HG02852 (cell line): ENCODE results near the gene ARPC4.
"Not testable (repeated sequence)": the region's sequence is repeated elsewhere in the genome, so short reads cannot be mapped to it uniquely, and the experiment has no call there.

Experiments
- ATAC-seq: cut with Tn5 transposase; IDR thresholded peaks from one replicate; pipeline ENCODE4 v1.9.1; 2021; ENCODE audit warnings: mild to moderate bottlenecking, moderate library complexity; ENCODE audit not compliant: unreplicated experiment

Gene ARPC4

DNA sequence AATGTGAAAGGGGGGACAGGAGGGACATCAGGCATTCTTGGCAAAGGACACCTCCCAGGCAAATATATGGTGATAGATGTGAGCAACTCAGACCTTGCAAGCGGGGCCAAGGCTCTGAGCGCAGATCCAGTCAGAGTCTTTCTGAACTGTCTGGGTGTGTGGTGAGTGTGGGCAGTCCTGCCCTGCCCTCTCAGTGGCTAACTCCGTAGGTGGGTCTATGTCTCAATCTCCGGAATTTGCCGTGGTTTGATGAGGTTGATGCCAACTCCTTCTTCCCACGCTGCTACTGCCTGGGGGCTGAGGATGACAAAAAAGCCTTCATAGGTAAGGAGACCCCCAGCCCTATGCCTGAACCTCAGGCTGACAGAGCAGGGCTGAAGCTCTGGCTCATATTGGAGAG lies 24.6 kb downstream of the ARPC4 start:
- no peak for ATAC-seq

DNA sequence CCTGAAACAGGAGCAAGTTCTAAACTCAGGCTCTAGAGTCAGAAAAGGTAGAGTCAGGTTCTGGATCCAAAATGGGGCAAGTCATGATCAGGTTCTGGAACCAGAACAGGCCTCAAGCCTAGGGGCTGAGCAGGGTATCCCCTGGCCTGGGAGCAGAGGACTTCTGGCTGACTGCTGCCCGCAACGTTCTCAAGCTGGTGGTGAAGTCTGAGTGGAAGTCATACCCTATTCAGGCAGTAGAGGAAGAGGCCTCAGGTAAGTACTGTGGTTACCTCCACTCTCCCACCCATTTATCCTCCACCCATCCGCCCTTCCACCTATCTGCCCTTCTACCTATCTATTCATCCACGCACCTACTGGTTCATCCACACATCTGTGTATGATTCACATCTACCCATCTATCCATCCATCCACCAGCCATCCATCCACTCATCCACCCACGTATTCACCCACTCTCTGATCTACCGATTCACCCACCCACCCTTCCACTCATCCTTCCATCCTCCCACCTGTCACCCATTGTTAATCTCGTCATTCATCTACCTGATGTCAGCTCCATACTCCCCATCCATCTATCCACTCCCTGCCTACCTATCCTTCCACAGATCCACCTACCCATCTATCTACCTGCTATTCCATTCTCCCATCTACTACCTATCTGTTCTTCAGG lies 25.9 kb downstream of the ARPC4 start:
- ATAC-seq, result no peak

DNA sequence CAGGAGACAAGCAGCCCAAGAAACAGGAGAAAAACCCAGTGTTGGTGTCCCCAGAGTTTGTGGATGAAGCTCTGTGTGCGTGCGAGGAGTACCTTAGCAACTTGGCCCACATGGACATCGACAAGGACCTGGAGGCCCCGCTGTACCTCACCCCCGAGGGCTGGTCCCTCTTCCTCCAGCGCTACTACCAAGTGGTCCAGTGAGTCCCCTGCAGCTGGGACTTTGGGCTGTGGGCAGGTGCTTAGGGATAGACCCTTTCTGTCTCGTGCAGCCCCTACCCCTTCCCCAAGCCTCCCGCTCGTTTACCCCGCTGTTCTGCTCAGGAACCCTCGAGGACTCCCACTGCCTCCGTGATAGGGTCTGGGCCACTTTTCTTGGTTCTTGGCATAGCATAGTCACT lies 27.7 kb downstream of the ARPC4 start:
- ATAC-seq, result no peak

DNA sequence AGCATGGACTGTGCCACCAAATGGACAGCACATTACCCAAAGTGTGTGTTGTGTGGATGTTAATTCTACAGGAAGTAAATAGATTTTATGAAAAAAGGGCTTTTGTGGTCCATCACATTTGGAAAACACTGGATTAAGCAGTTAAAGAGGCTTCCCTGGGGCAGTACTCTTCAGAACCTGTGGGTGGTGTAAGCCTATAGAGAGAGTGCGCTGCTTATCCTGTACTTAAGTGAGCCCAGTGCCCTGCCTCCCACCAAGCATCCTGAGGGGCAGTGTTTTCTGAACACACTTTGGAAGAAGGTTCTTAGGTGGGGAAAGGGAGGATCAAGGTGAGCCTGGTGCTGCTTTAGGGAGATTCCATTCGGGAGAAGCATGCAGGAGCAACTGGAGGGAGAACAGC lies 28.1 kb downstream of the ARPC4 start:
- ATAC-seq, result no peak

- no peak for ATAC-seq
Measured at GRCh38 chr3:9825451-9826040, 32.7 kb downstream of the ARPC4 start.

DNA sequence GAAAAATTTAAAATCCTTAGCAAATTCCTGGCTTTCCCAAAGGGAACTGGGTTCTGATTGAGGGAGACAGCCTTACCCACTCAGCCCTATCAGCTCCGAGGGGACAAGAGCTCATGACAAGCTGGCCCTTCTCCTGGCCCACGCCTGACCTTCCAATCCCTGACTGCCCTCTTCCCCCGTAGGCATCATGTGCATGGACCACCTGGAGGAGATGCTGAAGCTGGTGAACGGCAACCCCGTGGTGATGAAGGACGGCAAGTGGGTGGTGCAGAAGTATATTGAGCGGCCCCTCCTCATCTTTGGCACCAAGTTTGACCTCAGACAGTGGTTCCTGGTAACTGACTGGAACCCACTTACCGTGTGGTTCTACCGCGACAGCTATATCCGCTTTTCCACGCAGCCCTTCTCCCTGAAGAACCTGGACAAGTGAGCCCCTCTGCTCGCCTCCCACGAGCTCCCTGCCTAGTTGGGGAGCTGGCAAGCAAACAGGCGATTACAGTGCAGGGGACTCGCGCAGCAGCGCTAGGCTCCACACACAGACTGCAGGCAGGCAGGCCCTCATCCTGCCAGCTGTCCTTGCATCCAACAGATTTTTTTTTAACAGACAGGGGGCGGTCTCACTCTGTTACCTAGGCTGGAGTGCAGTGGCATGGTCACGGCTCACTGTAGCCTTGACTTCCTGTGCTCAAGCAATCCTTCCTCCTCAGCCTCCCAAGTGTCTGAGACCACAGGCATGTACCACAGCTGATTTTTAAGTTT lies 34.1 kb downstream of the ARPC4 start:
- no peak for ATAC-seq

DNA sequence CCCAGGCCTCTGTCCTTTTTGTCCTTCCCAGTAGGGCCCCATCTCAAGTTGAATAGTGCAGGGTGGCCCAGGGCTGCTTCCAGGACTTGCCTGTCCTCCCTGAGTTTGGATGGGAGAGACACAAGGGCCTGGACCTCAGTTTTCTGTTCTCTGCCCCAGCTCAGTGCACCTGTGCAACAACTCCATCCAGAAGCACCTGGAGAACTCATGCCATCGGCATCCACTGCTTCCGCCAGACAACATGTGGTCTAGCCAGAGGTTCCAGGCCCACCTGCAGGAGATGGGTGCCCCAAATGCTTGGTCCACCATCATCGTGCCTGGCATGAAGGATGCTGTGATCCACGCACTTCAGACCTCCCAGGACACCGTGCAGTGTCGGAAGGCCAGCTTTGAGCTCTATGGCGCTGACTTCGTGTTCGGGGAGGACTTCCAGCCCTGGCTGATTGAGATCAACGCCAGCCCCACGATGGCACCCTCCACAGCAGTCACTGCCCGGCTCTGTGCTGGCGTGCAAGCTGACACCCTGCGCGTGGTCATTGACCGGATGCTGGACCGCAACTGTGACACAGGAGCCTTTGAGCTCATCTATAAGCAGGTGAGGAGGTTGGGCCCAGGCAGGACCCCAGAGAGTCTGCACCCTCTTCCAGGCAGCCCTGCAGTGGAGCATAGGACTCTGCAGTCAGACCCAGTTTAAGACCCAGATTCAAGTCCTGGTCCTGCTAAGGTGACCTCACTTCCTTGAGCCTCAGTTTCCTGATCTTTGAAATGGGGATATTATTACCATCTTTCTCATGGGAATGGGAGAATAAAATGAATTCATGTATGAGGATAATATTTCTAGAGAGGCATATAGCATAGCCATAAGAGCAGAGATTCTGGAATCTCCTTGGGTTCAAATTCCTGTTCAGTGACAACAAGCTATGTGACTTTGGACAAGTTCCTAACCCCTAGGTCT lies 36.2 kb downstream of the ARPC4 start:
- ATAC-seq, result no peak

- no peak for ATAC-seq
Measured at GRCh38 chr3:9831253-9831652, 38.4 kb downstream of the ARPC4 start.

DNA sequence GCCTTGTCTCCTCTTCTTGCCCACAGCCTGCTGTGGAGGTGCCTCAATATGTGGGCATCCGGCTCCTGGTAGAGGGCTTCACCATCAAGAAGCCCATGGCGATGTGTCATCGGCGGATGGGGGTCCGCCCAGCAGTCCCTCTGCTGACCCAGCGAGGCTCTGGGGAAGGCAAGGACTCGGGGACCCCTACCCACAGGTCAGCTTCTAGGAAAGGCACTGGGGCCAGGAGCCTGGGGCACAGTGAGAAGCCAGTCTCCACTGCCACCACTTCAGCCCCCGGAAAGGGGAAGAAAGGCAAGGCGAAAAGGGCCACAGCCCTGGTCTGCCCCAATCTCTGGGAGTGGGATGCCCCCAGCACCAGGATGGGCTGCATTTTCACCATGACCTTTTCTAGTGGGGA lies 40.2 kb downstream of the ARPC4 start:
- ATAC-seq, result no peak

- ATAC-seq, result no peak
Measured at GRCh38 chr3:9834520-9835380, 41.9 kb downstream of the ARPC4 start.

DNA sequence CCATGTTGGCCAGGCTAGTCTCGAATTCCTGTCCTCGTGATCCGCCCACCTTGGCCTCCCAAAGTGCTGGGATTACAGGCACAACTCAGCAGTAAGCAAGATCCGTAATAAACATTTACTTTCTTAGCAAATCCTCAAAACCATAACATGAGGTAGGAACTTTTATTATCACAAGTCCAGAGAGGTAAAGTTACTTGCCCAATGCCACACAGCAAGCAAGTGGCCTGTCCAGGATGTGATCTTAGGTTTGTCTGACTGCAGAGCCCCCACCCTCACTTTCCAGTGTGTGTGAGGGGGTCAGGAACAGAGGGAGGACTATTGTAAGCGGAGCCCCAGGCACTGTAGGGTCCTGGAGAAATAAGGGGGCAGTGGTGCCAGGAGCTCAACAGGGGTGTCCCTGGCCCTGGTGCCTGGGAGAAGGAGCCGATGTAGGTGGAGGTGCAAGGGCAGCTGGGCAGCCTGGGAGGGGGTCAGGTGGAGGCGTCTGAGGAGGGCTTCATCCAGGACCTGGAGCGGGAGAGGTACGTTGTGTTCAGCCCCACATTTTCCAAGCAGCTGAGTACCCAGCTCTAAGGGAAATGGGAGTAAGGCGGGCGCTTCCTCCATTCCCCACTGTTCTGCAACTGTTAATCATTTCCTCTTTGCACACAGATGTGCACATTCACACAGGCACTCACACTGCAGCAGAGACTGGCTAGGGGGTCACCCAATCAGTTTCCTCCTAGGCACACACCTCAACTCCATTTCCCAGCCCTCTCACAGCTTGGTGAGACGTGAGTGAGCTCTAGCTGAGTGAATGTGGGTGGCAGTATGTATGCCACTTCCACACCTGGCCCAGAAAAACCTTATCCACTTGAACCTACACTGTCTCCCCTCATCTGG lies 45.1 kb downstream of the ARPC4 start:
- ATAC-seq, result no peak

GRCh38 chr3:9838856-9839255 lies 46.0 kb downstream of the ARPC4 start:
- no peak for ATAC-seq

- ATAC-seq, result no peak
Measured at GRCh38 chr3:9841015-9841414, 48.1 kb downstream of the ARPC4 start.

- peak; percentile 98 for ATAC-seq
Measured at GRCh38 chr3:9843715-9844438, 51.0 kb downstream of the ARPC4 start, which contains the start of gene RPUSD3. TSS of gene RPUSD3 (minus strand) at chr3:9844008. CDS start at chr3:9843990, 18 bp downstream.

DNA sequence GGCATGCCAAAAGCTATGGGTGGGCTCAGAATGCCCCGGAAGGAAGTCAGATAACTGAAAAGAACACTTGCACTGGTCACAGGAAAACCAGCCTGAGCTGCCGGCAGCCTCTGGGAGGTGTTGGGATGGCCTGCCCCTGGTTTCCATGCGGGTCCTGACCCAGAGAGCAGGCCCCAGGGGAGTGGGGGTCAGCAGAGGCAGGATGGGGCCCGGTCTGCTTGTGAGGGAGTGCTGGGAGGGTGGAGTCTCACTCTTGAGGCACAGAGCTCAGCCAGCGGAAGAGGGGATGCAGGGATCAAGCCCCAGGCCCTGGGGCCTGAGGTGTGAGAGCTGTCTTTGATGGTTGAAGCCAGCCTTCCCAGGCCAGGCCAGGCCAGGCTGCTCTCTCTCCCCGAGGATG lies 53.3 kb downstream of the ARPC4 start:
- no peak for ATAC-seq

DNA sequence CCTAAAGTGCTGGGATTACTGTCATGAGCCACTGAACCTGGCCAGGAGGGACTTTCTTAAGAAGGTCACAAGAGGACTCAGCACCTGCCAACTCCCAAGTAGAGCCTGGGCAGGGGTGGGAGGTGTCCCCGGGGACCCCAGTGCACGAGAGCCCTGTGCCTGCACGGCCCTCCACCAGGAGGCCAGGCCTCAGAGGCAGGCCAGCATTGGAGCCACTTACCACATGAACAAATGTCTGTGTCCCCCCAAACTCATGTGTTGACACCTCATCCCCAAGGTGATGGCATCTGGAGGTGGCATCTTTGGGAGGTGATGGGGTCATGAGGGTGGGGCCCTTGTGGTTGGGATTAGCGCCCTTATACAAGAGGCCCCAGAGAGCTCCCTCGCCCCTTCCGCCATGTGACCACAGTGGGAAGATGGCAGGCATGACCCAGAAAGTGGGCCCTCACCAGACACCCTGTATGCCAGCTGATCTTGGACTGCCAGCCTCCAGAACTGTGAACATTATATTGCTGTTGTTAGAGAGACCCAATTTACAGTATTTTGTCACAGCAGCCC lies 54.1 kb downstream of the ARPC4 start:
- no peak for ATAC-seq

GRCh38 chr3:9847870-9848269 lies 55.0 kb downstream of the ARPC4 start:
- ATAC-seq, result not testable (repeated sequence)

- not testable (repeated sequence) for ATAC-seq
Measured at GRCh38 chr3:9848860-9849259, 56.0 kb downstream of the ARPC4 start.
